ENCODE measurements around the gene CDK18.
"Not testable (repeated sequence)": the region's sequence is repeated elsewhere in the genome, so short reads cannot be mapped to it uniquely, and the experiment has no call there.

CDK18 gene

DNA sequence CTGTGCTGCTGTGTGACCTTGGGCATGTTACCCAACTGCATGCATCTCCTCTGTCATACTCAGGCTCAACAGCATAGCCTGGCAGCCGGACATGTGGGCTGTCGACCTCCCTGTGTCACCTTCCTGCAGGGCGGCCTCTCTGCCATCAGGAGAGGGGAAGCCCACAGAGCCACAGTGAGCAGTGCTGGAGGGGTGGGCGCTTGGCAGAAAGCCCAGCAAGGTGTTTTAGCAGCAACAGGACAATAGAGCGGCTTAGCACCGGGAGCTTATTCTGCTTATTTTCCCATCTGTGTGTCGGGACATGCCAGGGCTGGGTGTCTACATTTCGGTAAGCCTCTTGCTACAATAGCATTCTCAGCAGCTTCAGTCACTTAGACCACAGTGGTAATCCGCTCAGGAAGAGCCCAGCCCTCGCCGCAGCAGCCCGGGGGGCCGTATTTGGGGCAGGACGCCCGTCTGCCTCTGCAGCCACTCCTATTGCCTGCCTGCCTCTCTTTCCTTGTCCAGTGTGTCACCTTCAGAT, 22.8 kb upstream of the CDK18 start:
- no peak for DNase-seq

DNA sequence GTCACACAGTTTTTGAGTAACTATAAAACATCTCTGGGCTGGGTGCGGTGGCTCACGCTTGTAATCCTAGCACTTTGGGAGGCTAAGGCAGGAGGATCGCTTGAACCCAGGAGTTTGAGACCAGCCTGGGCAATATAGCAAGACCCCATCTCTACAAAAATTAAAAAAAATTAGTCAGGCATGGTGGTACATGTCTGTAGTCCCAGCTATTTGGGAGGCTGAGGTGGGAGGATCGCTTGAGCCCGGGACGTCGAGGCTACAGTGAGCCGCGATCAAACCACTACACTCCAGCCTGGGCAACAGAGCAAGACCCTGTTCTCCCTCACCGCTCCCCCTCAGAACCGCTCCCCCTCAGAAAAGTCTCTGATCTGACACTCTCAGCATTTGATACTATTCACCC, 21.9 kb upstream of the CDK18 start:
- not testable (repeated sequence) for DNase-seq

DNA sequence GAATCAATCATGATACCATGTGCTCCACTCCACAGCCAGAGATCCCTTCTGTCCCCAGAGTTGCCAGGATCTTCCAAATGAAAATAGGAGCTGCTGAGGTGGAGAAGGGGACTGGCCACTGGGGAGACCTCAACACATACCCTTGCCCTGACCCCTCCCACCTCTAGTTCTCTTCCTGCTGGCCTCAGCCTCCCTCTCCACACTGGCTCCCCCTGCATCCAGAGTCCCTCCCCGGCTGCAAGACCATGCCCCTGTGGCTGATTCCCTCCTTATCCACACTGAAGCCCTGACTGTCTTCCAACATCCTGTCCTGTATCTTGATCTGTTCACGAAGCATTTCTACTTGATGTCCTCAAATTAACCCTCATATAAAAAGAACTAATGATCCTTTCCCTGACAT, 21.1 kb upstream of the CDK18 start:
- no peak for DNase-seq

DNA sequence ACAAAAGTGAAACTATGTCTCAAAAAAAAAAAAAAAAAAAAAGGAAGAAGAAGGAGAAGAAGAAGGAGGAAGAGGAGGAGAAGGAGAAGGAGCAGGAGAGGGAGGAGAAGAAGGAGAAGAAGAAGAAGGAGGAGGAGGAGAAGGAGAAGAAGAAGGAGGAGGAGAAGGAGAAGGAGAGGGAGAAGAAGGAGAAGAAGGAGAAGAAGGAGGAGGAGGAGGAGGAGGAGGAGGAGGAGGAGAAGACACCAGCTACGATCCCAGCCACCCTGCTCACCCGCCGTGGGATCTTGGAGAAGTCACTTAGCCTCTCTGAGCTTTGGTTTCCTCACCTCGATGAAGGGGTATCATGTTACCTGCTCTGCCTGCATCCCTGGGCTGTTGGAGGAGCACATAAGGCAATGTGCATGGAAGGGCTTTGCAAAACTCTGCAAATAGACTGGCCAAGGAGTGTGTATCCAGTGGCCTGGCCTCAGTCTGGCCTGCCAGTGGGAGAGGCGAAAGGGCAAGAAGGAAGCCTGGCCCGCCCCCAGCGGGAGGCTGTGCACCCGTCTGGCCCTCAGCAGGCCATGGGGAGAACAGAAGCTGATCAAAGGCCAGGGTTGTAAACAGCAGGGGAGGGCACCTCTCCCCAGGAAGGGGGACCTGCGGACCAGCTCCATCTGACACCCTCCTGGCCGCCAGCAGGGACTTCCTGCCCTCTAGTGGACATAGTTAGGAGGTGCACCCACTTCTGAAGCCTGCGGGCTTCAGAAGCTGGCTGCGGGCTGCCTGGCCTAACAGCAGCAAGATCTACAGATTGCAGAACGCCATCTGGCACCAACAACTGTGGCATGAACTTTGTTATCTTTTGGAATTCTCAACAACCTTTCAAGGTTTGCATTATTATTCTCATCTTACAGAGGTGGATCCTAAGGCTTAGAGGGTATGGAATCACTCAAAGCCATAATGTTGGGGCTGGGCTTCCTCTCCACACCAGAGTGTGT, 19.2 kb upstream of the CDK18 start:
- peak; percentile 63 for DNase-seq

DNA sequence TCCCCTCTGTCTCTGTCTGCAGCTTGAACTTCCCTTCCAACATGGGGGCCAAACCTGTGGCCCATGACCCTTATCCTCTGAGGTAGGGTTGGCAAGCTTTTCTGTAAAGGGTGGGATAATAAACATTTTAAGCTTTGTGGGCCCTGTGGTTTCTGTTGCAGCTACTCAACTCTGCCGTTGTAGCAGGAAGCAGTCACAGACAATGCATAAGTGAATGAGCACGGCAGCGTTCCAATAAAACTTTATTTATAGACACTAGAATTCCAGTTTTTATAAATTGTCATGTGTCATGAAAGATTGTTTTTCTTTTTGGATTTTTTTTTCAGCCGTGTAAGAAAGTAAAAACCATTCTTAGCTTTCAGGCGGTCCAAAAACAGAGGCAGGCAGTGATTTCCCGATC, 18.2 kb upstream of the CDK18 start:
- no peak for DNase-seq

DNA sequence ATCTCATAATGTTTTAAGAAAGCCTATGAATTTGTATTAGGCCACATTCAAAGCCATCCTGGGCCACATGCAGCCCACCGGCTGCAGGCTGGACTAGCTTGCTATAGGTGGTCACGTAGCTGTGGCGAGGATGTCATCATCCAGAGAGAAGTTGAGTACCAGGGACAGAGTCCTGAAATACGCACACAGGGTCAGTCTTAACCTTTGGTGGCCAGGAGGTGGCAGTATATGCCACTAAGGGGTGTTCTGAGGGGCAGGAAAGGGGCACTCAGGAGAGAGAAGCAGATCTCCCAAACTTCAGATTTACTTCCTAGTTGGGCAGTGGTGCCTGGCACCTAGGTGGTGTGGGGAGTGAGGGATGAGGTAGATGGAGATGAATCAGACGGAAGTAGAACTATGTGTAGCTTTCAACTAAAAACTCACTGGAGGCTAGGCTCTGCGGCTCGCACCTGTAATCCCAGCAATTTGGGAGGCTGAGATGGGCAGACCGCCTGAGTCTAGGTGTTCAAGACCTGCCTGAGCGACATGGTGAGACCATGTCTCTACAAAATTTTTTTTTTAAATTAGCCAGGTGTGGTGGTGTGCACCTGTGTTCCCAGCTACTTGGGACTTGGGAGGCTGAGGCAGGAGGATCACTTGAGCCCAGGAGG, 16.3 kb upstream of the CDK18 start:
- DNase-seq, result peak; percentile 30

DNA sequence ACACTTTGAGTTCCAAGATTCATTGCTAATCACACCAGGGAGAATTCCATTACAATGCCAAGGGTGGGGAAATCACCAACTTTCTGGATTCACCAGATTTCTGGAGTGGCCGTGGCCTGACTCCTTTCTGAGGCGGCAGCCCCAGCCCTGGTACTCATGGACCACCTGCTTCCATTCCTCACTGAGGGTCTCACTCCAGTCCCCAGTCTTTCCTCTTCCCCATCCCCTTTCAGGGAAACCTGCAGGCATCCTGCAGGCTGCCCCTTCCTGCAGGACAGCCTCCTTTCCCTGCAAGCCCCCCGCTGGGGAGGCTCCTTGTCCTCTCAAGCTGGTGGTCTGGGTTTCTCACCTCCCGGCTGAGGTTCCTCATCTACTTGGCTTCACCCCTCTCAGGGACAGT, 12.7 kb upstream of the CDK18 start:
- no peak for DNase-seq

DNA sequence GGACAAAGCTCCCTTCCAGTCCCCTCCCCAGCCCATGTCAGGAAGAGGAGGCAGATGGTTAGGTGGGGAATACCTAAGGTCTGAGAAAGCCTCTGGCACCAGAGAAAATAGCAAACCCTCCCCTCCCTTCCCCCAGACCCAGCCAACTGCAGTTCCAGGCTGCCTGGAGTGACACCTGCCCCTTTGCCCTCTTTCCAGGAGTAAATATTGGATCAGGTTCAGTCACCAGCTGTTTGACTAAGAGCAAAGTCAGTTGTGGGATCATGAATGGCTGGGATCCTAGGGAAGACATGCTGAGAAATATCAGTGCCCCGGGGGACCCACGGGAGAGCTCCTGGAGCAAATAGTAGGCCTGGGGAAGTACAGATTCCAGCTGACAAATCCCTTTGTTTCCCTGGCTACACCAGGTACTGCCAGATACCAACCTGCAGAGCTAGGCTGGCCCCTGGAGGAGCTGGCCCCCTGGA, 12.2 kb upstream of the CDK18 start:
- no peak for DNase-seq

DNA sequence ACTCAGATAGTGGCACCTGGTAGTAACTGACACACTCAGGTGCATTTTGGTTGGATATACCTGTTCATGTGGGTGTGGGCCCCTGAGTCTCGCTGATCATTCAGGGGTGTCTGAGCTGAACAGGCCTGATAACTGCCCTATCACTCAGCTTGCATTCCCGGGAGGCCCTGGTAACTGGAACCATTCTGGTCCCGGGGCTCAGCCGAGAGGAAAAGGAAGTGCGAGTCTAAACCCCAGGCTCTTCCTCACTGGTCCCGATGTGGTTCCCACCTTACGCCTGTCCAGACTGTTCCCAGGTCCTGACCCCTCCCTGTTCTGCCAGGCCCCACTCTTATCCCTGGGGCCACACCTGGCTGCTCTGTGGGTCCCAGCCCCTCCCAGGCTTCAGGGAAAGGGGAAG, 11.7 kb upstream of the CDK18 start:
- DNase-seq, result no peak

DNA sequence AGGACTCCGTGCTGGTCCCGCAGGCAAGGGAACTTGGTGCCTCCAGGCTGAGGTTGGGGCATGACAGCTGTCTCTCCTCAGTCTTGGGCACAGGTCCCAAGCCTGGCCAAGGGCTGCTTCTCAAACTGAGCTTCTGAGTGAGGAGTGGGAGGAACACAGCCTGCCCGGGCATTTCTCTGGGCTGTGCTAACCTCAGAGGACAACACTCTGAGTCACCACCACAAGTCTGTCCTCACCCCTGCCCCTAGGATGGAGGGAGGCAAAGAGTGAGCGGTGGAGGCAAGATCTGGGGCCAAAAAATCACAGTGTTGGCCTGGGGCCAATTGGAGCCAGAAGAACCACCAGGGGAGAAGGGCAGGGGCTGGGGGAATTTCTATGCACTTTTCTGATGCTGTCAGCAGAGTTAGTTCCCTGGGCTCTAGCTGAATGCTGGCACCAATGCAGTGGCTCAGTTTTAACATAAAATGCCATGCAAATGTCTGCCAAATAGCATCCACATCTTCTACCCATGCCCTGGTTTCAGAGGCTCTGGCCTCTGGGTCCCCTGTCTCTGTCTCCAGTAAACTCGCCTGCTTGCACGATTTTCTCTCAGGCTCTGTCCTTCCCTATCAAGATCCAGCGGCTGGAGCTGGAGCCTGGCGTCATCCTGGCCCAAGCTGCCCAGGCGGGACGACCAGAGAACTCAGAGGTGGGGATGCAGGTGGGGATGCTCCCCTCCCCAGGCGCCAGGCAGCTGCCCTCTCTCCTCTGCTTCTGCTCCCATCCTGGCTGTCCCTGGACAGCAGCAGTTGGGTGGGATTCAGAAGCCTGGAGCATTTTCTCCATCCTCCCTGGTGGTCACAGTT, 11.0 kb upstream of the CDK18 start:
- DNase-seq, result no peak

DNA sequence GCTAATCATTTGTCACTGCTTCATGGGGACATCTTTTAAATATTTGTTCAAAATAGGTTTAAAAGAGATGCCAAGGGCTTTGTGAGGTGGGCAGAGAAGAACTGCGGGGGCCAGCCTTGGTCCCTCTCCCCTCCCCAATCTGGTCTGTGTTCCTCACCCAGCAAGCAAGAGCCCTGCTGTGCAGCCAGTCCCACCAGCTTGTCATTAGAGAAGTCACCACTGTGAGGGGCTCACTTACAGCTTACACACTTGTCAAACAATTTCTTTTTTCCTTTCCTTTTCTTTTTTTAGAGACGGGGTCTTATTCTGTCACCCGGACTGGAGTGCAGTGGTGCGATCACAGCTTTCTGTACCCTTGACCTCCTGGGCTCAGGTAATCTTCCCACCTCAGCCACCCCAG, 10.4 kb upstream of the CDK18 start:
- DNase-seq, result no peak

DNA sequence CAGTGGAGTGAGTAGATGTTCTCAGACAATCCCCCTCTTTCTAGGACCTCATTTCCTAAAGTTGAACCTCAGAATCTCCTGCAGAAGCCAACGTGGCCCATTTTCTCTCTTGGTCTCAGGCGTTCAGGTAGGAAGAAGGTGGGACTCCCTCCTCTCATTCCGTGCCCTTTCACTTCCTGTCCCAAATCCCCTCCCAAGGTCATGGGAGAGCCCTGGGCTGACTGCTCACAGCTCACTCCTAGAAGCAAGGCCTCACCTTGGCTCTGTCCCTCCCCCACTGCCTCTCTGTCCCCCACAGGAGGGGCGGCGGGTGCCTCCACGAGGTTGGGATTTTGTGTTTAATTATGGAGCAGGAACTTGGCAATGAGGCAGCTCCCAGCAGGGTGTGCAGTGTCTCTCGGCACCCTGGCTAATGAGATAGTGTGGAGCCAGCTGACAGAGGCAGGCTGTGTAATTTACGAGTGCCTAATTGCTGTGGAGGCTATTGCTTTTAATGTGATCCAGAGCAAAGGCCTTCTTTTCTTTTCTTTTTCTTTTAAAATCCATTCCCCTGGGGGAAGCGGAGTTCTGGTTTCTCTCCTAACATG, 9.1 kb upstream of the CDK18 start:
- DNase-seq, result no peak

DNA sequence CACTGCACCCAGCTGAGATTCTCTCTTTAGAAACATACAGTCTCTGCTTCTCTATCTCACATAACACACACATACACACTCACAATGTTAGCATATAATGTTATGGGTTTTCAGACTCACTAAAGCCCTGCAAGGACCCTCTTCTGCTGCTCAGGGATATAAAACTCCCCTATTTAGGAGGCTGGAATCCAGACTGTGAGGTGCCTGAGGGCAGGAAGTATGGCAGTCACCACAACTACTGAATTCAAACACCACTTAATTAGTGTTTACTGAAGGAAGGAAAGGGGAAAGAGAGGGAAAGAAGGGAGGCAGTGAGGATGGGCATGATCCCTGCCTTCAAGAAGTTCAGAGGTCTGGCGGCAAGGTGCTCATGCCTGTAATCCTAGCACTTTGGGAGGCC, 7.8 kb upstream of the CDK18 start:
- DNase-seq, result no peak

DNA sequence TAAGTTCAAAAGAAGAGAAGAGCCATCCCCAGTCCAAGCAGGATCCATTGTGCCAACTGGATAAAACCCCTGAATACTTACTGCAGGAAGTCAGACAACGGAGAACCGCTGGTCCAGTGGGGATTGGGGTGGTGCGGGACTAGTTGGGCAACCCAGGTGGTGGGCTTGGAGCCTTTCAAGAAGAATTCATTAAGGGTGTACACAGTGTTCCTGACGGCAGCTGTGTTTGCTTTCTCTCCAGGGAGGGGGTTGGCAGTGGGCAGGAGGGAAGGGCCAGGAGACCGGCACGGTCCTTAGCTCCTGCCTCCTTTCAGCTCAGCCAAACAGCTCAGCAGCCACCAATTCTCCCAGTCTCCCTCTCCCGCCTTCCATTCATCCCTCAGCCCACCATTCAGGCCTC, 7.1 kb upstream of the CDK18 start:
- no peak for DNase-seq

DNA sequence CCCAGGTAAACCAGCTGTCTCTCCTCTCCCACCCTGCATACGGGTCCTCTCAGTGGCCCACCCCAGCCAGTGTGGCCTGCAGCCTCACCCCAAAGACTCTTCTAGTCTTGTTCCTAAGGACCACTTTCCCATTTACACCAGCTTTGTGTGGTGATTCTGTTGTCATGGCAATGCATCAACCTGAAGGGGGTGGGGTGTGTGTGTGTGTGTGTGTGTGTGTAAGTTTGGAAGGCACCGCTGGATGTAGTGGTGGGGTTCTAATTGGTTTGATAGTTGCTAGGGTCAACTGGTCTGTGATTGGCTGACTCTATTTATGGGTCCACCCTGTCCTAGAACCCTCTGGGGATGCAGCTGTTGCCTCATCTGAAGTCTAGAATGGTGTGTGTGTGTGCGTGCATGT, 4.7 kb upstream of the CDK18 start:
- DNase-seq, result no peak

DNA sequence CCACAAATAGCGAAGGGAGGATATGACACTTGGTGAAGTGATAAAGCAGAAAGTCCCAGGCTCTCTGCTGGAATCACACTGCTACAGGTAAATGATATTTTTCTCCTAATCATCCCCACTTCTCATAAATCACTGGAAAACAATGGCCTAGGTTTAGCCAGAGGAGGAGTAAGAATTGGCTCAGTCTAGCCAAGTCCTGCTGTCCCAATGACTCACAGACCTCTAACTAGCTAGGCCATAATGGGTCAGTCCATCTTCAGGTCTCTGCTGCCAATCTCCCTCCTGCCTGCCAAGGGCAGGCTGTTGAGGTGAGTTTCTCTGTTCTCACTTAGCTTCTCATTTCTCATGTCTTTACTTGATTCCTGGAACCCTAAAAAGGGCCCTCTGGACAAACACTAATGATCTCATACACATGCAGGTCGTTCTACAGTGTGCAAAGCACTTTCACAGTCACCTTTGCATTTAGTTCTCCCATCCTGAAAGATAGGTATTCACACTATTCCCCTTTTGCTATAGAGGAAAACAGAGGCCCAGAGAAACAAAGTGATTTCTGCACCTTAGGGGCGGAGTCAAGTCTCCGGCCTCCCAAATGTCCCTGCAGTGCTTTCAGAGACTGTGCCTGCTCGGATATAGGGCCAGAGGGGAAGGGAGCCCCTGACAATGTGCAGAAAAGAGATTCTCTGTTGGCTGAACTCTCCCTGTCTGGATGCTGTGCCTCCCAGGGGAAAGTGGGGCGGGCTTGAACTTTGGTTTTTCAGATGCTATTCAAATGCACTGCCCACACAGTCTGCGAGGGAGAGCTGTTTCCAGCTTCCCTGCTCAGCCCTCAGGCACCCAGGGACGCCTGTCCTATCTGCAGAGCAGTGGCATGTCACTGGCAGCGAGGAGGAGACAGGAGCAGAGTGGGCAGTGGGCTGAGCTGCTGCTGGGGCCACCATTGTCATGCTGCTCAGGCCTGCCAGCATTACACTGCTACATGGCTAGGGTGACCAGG, 3.9 kb upstream of the CDK18 start:
- DNase-seq, result no peak

DNA sequence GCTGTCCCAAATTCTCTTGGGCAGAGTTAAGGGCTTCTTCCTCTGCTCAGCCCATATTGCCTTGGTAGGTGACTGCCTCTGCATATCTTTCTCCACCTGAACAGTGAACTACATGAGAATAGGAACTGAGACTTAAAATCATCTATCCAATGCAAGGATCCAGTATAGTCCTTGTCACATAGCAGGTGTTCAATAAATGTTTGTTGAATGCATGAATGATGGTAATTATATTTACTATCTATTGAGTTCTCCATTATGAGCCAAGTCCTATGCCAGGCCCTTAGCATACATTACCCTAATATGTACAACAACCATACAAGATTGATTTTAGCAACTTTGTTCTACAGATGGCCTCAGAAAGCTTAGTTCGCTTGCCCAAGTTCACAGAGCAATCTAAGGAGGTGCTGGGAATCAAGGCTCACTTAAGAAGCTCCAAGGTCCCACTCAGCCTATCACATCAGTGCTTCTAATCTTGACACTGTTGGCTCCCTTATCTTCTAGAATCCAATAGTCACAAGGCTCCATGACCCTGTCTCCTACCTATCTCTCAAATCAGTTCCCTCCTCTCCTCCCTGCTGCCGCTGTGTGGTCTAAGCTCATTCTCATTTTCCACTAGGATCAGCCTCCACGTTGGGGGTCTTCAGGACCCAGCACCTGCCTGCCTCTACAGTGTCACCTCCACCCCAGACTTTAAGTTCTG, 2.2 kb upstream of the CDK18 start:
- DNase-seq, result no peak

DNA sequence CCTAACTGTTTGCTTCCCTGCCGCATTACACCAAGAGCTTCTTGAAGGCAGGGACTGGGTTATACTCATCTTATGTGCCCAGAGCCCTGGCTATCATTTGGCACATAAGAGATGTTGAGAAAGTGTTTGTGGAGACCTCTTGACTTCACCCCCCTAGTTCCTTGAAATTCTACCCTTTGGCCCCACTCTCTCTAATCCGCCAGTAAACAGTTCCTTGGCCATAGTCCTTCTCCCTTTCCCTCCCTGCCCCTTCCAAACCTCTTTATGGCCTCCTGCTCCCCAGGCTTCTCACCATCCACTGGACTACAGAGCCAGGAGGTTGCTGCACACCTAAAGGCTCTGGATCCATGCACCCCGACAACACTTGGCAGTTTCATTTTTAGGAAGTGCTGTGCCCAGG, 1.5 kb upstream of the CDK18 start:
- DNase-seq, result no peak

DNA sequence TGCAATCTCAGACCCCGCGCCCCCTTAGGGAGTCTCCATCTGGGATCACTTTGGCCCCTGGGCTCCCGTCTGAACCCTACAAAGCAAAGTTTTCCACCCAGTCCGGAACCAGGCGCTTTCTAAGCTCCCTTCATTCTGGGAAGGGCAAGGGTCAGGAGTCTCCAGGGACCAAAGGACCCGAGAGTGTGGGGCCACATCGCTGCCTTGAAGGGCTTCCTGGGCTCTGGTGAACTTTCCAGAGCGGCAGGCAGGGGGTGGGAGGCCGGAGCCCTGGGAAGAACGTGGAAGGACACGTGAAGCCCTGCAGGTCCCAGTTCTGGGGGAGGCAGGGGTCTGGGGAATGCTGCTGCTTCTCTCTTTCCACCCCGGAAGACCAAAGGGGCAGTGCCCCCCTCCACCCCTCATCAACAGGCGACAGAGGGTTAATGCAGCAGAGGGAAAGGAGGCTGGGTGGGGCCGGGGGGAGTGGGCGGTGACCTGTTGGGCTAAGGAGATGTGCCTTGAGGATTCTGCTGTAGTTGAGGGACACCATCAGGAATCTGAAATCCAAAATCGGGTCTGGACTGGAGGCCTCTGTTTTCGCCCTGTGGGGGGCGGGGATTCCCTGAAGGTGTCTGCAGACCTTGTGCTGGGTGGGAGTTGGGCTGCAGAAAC, 734 bp downstream of the CDK18 start:
- DNase-seq, result no peak

DNA sequence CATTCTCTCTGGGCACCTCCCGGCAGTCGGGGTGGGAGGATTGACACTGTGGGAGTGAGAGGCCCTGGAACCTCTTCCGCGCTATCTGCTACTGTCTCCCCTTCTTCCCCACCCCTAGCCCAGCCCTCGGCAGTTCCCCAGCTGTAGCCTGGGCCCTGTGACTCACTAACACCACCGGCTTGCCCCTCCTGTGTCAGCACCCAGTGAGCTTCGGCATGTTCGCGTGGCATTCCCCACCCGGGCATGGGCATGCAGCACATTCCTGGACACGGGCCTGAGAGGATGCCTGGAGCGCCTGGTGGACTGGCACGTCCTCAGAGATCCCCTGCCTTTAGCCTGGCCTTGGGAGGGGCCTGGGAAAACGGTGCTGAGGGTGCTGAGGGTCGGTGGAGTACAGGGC, 1.3 kb downstream of the CDK18 start:
- DNase-seq, result no peak

All from stimulated activated CD4-positive, alpha-beta T cell treated with anti-CD3 and anti-CD28 coated beads, Interleukin-1b, Interleukin-23, amount 100 ng/mL, for 48 hours (primary cell).